ENCODE measurements around the gene ATP8A2. TPM values are rescaled to one million over a fixed set of nuclear protein-coding genes. Genes with fewer than 3 reads are reported as not detected.
A peak's percentile ranks its signal among the peaks of the same experiment; 100 is the strongest.

ATP8A2 gene
- total RNA-seq, 6 donors from 2014 or later = 0.55 to 1.5 (median 0.87) TPM

GRCh38 chr13:25766576-25766975 is 394.8 kb downstream of the ATP8A2 start:
- Histone ChIP-seq H3K27ac (no peak overlapping the region), H3K4me1 (no peaks in the 10 kb centered on the region), H3K27me3 (no peaks in the 10 kb centered on the region), H3K36me3 (no peaks in the 10 kb centered on the region), H3K9me3 (no peaks in the 10 kb centered on the region), H3K4me3 (no peak overlapping the region)
- DNase-seq (no peak), ATAC-seq (ENCODE audit: low FRiP score in 2 of 2) (no peak)
- TF ChIP-seq EP300 (IDR thresholded peaks at IDR 0.05) (no peak), POLR2A (IDR thresholded peaks at IDR 0.05) (no peak), CTCF (IDR thresholded peaks at IDR 0.05) (no peak), POLR2AphosphoS5 (IDR thresholded peaks at IDR 0.05) (no peak)
- WGBS, 2 donors = 86 to 96% methylated on average over 3 of the region's 3 CpGs

GRCh38 chr13:25766991-25767390 is 395.2 kb downstream of the ATP8A2 start:
- Histone ChIP-seq H3K4me3 (no peak overlapping the region), H3K27ac (no peak overlapping the region), H3K27me3 (no peaks in the 10 kb centered on the region), H3K4me1 (no peaks in the 10 kb centered on the region), H3K36me3 (no peaks in the 10 kb centered on the region), H3K9me3 (no peaks in the 10 kb centered on the region)
- no peak for DNase-seq
- ATAC-seq (ENCODE audit: low FRiP score in 2 of 2) = no peak
- TF ChIP-seq EP300 (IDR thresholded peaks at IDR 0.05) = no peak
- TF ChIP-seq POLR2A (IDR thresholded peaks at IDR 0.05) = no peak
- no peak for TF ChIP-seq POLR2AphosphoS5 (IDR thresholded peaks at IDR 0.05)
- TF ChIP-seq CTCF (IDR thresholded peaks at IDR 0.05) = no peak
- WGBS, 2 donors = 77 to 88% methylated on average over 1 of the region's 1 CpG

GRCh38 chr13:25768376-25768775 is 396.6 kb downstream of the ATP8A2 start:
- no peak overlapping the region for H3K27ac ChIP-seq
- no peak overlapping the region for H3K4me3 ChIP-seq
- H3K36me3 ChIP-seq = no peaks in the 10 kb centered on the region
- H3K9me3 ChIP-seq = no peaks in the 10 kb centered on the region
- H3K4me1 ChIP-seq = no peaks in the 10 kb centered on the region
- DNase-seq (no peak), ATAC-seq (ENCODE audit: low FRiP score in 2 of 2) (no peak)
- no peak for TF ChIP-seq EP300 (IDR thresholded peaks at IDR 0.05)
- no peak for TF ChIP-seq POLR2AphosphoS5 (IDR thresholded peaks at IDR 0.05)
- TF ChIP-seq POLR2A (IDR thresholded peaks at IDR 0.05) = no peak
- TF ChIP-seq CTCF (IDR thresholded peaks at IDR 0.05) = no peak
- WGBS, 2 donors = 71 to 77% methylated on average over 4 of the region's 4 CpGs
- H3K27me3 ChIP-seq = no peaks in the 10 kb centered on the region

- peak in 1 of 2 donors; percentile 46 for DNase-seq
- Histone ChIP-seq H3K27me3 (no peaks in the 10 kb centered on the region), H3K4me1 (no peaks in the 10 kb centered on the region), H3K4me3 (no peak overlapping the region), H3K27ac (no peak overlapping the region), H3K36me3 (no peaks in the 10 kb centered on the region), H3K9me3 (no peaks in the 10 kb centered on the region)
- no peak for ATAC-seq (ENCODE audit: low FRiP score in 2 of 2)
- TF ChIP-seq POLR2AphosphoS5 (IDR thresholded peaks at IDR 0.05) (no peak), EP300 (IDR thresholded peaks at IDR 0.05) (no peak), CTCF (IDR thresholded peaks at IDR 0.05) (no peak), POLR2A (IDR thresholded peaks at IDR 0.05) (no peak)
- 70 to 84% methylated on average over 13 of the region's 13 CpGs for WGBS, 2 donors
Observed at GRCh38 chr13:25768838-25769237, 397.1 kb downstream of the ATP8A2 start.

GRCh38 chr13:25770601-25771000 is 398.8 kb downstream of the ATP8A2 start:
- ATAC-seq (ENCODE audit: low FRiP score in 2 of 2) (no peak), DNase-seq (no peak)
- H3K27me3 ChIP-seq = no peaks in the 10 kb centered on the region
- H3K36me3 ChIP-seq = no peaks in the 10 kb centered on the region
- H3K4me1 ChIP-seq = no peaks in the 10 kb centered on the region
- no peak overlapping the region for H3K27ac ChIP-seq
- no peaks in the 10 kb centered on the region for H3K9me3 ChIP-seq
- TF ChIP-seq POLR2AphosphoS5 (IDR thresholded peaks at IDR 0.05) = no peak
- no peak for TF ChIP-seq EP300 (IDR thresholded peaks at IDR 0.05)
- no peak for TF ChIP-seq POLR2A (IDR thresholded peaks at IDR 0.05)
- no peak for TF ChIP-seq CTCF (IDR thresholded peaks at IDR 0.05)
- H3K4me3 ChIP-seq = no peak overlapping the region
- 89 to 97% methylated on average over 5 to 7 of the region's 7 CpGs for WGBS, 2 donors

Data from upper lobe of left lung (tissue), 6 donors.